Effector memory CD8-positive, alpha-beta T cell (primary cell): ENCODE data around the gene SART3.

Experiments used
- ATAC-seq: fragments of 150-1000 bp; cut with Tn5 transposase; replicated peaks from 2 replicates; pipeline ENCODE4 v1.10.0; 2021; ENCODE audit warnings: mild to moderate bottlenecking, moderate library complexity
- DNase-seq, 3 experiments: peaks; one replicate each; pipeline ENCODE4 v3.0.0; 2021
- H3K27ac Mint-ChIP-seq, 2 donors: one replicate each; pipeline ENCODE4 v1.8.0; 2022; ENCODE audit warnings: mild to moderate bottlenecking in 2 of 2, mixed read lengths in 2 of 2, moderate library complexity in 2 of 2
- H3K27me3 Mint-ChIP-seq, 2 donors: one replicate each; pipeline ENCODE4 v1.8.0; 2022; ENCODE audit warnings: mixed read lengths in 2 of 2
- H3K36me3 Mint-ChIP-seq: one replicate; pipeline ENCODE4 v1.8.0; 2022; ENCODE audit warnings: mild to moderate bottlenecking, moderate library complexity, mixed read lengths; ENCODE audit not compliant: insufficient read depth
- H3K4me1 Mint-ChIP-seq, 2 donors: one replicate each; pipeline ENCODE4 v1.8.0; 2022; ENCODE audit warnings: low read depth in 2 of 2, mixed read lengths in 2 of 2
- H3K4me3 Mint-ChIP-seq, 2 donors: one replicate each; pipeline ENCODE4 v1.8.0; 2022; ENCODE audit warnings: mild to moderate bottlenecking in 2 of 2, mixed read lengths in 2 of 2, moderate library complexity in 2 of 2
- H3K9me3 Mint-ChIP-seq, 2 donors: one replicate each; pipeline ENCODE4 v1.8.0; 2022; ENCODE audit warnings: mixed read lengths in 2 of 2

SART3 gene

GRCh38 chr12:108484431-108484830 is 76.5 kb downstream of the SART3 start:
- no peak overlapping the region for H3K27ac Mint-ChIP-seq
- H3K36me3 Mint-ChIP-seq = no peaks in the 10 kb centered on the region
- H3K27me3 Mint-ChIP-seq = peaks cover 84 to 92% of the 10 kb centered on the region in 2 donors
- no peak for DNase-seq
- no peak overlapping the region for H3K4me3 Mint-ChIP-seq
- no peaks in the 10 kb centered on the region for H3K9me3 Mint-ChIP-seq
- no peak for ATAC-seq
- no peaks in the 10 kb centered on the region for H3K4me1 Mint-ChIP-seq

- no peak for ATAC-seq
- H3K9me3 Mint-ChIP-seq = no peaks in the 10 kb centered on the region
- H3K36me3 Mint-ChIP-seq = no peaks in the 10 kb centered on the region
- no peak overlapping the region for H3K27ac Mint-ChIP-seq
- H3K4me3 Mint-ChIP-seq = no peak overlapping the region
- no peak for DNase-seq
- peaks cover 77 to 92% of the 10 kb centered on the region in 2 donors for H3K27me3 Mint-ChIP-seq
- H3K4me1 Mint-ChIP-seq = no peaks in the 10 kb centered on the region
Observed at GRCh38 chr12:108483213-108484059, 77.5 kb downstream of the SART3 start.

GRCh38 chr12:108482717-108483212 is 78.2 kb downstream of the SART3 start:
- H3K27ac Mint-ChIP-seq = no peak overlapping the region
- no peak overlapping the region for H3K4me3 Mint-ChIP-seq
- no peaks in the 10 kb centered on the region for H3K36me3 Mint-ChIP-seq
- DNase-seq (no peak), ATAC-seq (no peak)
- no peaks in the 10 kb centered on the region for H3K9me3 Mint-ChIP-seq
- peaks cover 76 to 86% of the 10 kb centered on the region in 2 donors for H3K27me3 Mint-ChIP-seq
- no peaks in the 10 kb centered on the region for H3K4me1 Mint-ChIP-seq

GRCh38 chr12:108479364-108480070 is 81.5 kb downstream of the SART3 start:
- Mint-ChIP-seq H3K4me1 (no peaks in the 10 kb centered on the region), H3K27ac (no peak overlapping the region), H3K9me3 (no peaks in the 10 kb centered on the region), H3K36me3 (no peaks in the 10 kb centered on the region), H3K27me3 (peaks cover 64 to 87% of the 10 kb centered on the region in 2 donors), H3K4me3 (no peak overlapping the region)
- ATAC-seq = no peak
- no peak for DNase-seq

GRCh38 chr12:108478611-108479206 is 82.3 kb downstream of the SART3 start:
- H3K27me3 Mint-ChIP-seq = peaks cover 56 to 92% of the 10 kb centered on the region in 2 donors
- DNase-seq = no peak
- H3K9me3 Mint-ChIP-seq = no peaks in the 10 kb centered on the region
- no peak for ATAC-seq
- no peaks in the 10 kb centered on the region for H3K4me1 Mint-ChIP-seq
- no peak overlapping the region for H3K27ac Mint-ChIP-seq
- H3K4me3 Mint-ChIP-seq = no peak overlapping the region
- H3K36me3 Mint-ChIP-seq = no peaks in the 10 kb centered on the region

GRCh38 chr12:108477881-108478259 is 83.1 kb downstream of the SART3 start:
- no peaks in the 10 kb centered on the region for H3K36me3 Mint-ChIP-seq

GRCh38 chr12:108477055-108477880 is 83.7 kb downstream of the SART3 start:
- H3K4me3 Mint-ChIP-seq = no peak overlapping the region
- no peaks in the 10 kb centered on the region for H3K36me3 Mint-ChIP-seq
- no peaks in the 10 kb centered on the region for H3K4me1 Mint-ChIP-seq
- H3K27me3 Mint-ChIP-seq = peaks cover 58 to 92% of the 10 kb centered on the region in 2 donors
- no peak overlapping the region for H3K27ac Mint-ChIP-seq
- ATAC-seq = no peak
- no peak for DNase-seq
- H3K9me3 Mint-ChIP-seq = no peaks in the 10 kb centered on the region

More at GRCh38 chr12:108477881-108478259, 83.1 kb downstream of the SART3 start:
- Mint-ChIP-seq H3K27ac (no peak overlapping the region), H3K4me3 (no peak overlapping the region), H3K27me3 (peaks cover 60 to 92% of the 10 kb centered on the region in 2 donors), H3K9me3 (no peaks in the 10 kb centered on the region), H3K4me1 (no peaks in the 10 kb centered on the region)
- DNase-seq (no peak), ATAC-seq (no peak)

- no peaks in the 10 kb centered on the region for H3K9me3 Mint-ChIP-seq
- ATAC-seq = no peak
- H3K4me3 Mint-ChIP-seq = no peak overlapping the region
- peaks cover 42 to 88% of the 10 kb centered on the region in 2 donors for H3K27me3 Mint-ChIP-seq
- no peak for DNase-seq
- H3K4me1 Mint-ChIP-seq = no peaks in the 10 kb centered on the region
- no peak overlapping the region for H3K27ac Mint-ChIP-seq
- no peaks in the 10 kb centered on the region for H3K36me3 Mint-ChIP-seq
Observed at GRCh38 chr12:108475396-108475795, 85.6 kb downstream of the SART3 start.

- no peak overlapping the region for H3K4me3 Mint-ChIP-seq
- no peak for ATAC-seq
- no peaks in the 10 kb centered on the region for H3K4me1 Mint-ChIP-seq
- H3K36me3 Mint-ChIP-seq = no peaks in the 10 kb centered on the region
- H3K9me3 Mint-ChIP-seq = peaks cover 0 to 3% of the 10 kb centered on the region in 2 donors
- peaks cover 39 to 81% of the 10 kb centered on the region in 2 donors for H3K27me3 Mint-ChIP-seq
- no peak for DNase-seq
- no peak overlapping the region for H3K27ac Mint-ChIP-seq
Observed at GRCh38 chr12:108473400-108474055, 87.4 kb downstream of the SART3 start.
